ENCODE results near the gene ZNF630.
A peak's percentile ranks its signal among the peaks of the same experiment; 100 is the strongest.
"Not testable (repeated sequence)": the region's sequence is repeated elsewhere in the genome, so short reads cannot be mapped to it uniquely, and the experiment has no call there.

Gene ZNF630

DNA sequence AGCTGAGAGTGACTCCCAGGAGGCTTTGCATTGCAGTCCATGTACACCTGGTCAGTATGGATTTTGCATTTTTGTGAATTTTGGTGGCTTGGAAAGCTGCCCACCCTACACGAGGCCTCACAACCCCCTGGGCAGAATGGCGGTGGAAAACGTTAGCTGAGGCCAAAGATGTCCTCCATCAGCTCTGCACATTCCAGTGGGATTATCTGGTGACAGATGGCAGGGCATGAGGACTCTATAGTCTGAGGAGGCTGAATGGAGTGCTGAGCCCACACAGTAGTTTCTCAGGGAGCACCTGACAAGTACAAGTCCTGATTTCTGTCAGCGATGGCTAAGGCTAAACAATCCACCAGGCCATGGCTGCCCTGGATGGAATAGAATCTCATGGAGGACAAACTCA is 43.9 kb downstream of the ZNF630 start:
- DNase-seq = not testable (repeated sequence)

GRCh38 chrX:48025561-48025960 is 45.9 kb downstream of the ZNF630 start:
- peak in 1 of 2 donors; percentile 31 for DNase-seq

DNA sequence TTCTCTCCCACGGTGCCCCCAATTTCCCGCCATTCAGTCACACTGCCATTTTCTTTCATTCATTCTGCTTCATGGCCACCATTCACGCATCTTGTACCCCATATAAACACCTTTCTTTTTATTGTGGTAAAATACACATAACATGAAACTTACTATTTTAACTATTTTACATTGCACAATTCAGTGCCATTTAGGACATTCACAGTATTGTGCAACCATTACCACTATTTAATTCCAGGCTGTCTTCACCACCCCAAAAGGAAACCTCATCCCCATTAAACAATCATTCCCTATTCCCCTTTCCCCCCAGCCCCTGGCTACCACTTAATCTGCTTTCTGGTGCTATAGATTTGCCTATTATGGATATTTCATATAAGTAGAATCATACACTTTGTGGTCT is 48.7 kb downstream of the ZNF630 start:
- no peak for DNase-seq

DNA sequence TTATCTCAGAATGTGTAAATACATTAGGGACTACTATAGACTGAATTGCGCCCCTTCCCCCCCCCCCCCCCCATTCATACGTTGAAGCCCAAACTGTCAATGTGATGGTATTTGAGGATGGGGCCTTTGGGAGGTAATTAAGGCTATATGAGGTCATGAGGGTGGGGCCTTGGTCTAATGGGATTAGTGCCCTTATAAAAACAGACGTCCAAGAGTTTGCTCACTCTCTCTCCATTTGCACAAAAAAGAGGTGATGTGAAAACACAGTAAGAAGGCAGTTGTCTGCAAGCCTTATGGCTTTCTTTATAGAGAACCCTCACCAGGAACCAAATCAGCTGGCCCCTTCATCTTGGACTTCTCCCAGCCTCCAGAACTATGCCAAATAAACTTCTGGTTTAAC is 49.3 kb downstream of the ZNF630 start:
- DNase-seq = no peak

GRCh38 chrX:48021026-48021900 is 50.2 kb downstream of the ZNF630 start:
- DNase-seq = peak; percentile 56 to 64

DNA sequence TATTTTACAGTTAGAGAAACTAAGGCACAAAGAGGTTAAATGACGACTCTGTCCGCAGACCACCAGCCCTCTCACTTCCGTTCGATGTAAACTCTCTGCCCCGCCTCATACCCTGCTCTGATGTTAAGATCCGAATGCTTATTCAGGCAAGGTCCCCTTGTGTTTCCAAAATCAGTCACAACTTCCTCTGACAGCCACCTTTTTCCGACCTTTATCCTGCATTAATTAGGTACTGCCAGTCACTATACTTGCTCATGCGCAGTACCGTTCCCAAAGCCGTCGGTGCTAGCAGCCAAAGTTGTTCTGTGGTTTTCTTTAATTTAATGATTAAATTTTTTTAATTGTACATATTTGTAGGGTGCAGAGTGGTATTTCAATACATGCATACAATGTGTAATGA is 51.0 kb downstream of the ZNF630 start:
- peak in 1 of 2 donors; percentile 2 for DNase-seq

DNA sequence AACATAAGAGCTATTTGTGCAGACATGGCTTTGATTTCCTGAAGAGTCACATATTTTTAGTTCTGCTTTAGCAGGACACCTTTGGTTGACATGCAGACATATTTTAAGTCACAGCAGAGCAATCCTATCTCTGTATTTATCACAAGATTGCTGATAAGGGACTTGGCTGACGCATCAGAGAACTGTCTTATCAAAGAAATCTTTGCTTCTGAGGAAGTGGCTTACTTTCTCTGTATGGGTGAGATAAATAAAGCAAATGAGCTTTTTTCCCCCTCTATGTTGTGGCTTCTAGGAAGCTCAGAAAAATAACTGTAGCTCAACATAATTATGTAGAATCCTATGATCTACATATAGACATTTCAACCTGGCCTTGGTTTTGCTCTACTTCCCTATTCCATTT is 51.5 kb downstream of the ZNF630 start:
- not testable (repeated sequence) for DNase-seq

GRCh38 chrX:48016583-48017310 is 54.7 kb downstream of the ZNF630 start:
- DNase-seq = not testable (repeated sequence)

DNA sequence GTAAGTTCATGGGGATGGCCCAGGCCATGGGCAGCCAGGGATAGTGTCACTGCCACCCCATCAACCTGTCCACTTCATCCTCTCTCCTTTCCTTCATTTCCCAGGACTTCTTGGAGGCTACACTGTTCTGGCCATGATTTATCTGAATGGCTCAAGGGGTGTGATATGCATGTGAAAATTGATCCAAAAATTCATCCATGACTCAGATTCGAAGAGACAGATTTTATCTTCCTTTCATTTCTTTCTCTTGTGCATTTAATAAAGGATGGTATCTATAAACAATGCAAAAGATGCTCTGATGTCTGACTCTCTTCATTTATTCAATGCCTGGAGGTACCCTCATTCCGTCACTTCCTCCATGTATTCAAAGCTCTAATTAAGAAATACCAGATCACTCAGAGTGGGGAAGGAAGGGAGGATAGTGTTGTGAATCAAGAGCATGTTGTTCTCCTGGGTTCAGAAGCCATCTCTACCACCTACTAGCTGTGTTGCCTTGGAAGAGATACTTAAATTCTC is 61.9 kb downstream of the ZNF630 start:
- not testable (repeated sequence) for DNase-seq

Measured in stimulated activated CD4-positive, alpha-beta T cell treated with anti-CD3 and anti-CD28 coated beads, Interleukin-2, amount 100 ng/mL, for 48 hours (primary cell).